Measurements from ENCODE around the gene SEC22A.
"Not testable (repeated sequence)": the region's sequence is repeated elsewhere in the genome, so short reads cannot be mapped to it uniquely, and the experiment has no call there.

The SEC22A gene

DNA sequence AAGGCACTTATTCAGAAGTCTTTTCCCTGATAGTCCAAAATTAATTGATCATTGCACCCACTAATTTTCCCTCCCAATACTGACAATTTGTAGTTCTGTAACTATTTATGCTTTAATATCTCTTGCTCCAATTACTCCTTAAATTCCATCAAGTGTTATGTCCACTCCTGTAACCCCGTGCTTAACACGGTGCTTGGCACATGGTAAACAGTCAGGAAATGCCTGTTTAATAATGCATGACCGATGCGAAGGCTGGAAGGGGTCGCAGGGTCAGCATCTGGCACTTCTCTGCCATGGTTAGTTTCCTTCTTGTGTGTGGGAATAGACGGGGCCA lies 553 bp upstream of the SEC22A start:
- TF ChIP-seq, protein P1, sequence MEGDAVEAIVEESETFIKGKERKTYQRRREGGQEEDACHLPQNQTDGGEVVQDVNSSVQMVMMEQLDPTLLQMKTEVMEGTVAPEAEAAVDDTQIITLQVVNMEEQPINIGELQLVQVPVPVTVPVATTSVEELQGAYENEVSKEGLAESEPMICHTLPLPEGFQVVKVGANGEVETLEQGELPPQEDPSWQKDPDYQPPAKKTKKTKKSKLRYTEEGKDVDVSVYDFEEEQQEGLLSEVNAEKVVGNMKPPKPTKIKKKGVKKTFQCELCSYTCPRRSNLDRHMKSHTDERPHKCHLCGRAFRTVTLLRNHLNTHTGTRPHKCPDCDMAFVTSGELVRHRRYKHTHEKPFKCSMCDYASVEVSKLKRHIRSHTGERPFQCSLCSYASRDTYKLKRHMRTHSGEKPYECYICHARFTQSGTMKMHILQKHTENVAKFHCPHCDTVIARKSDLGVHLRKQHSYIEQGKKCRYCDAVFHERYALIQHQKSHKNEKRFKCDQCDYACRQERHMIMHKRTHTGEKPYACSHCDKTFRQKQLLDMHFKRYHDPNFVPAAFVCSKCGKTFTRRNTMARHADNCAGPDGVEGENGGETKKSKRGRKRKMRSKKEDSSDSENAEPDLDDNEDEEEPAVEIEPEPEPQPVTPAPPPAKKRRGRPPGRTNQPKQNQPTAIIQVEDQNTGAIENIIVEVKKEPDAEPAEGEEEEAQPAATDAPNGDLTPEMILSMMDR (conservative IDR thresholded peaks at IDR 0.05; ENCODE audit: low read depth, low read length) = no peak
- no peak for DNase-seq (ENCODE audit: low read depth)
- H3K4me3 ChIP-seq (ENCODE audit: low read depth, low read length) = peak overlapping the region; percentile 96

DNA sequence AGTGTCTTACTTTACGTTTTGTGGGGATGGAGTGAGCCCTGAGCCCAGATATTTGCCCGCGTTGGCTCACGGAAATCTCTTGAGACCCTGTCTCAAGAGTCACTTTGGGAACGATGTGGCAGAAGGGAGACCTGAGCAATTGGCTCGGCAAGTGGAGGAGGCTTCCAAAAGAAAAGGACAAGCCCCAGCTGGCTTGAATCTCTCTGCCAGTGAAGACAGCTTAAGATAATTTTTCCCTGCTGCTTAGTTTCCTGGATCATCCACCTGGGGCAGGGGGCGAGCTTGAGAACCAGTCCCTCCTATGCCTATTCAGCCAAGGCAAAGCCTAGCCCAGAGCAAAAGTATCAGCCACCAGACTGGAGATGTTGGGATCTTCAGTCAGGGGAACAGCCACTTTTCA lies 708 bp downstream of the SEC22A start:
- H3K4me3 ChIP-seq (ENCODE audit: low read depth, low read length) = peak overlapping the region; percentile 96
- TF ChIP-seq, protein P1 (conservative IDR thresholded peaks at IDR 0.05; ENCODE audit: low read depth, low read length) = peak; percentile 34
- peak; percentile 22 for DNase-seq (ENCODE audit: low read depth)

DNA sequence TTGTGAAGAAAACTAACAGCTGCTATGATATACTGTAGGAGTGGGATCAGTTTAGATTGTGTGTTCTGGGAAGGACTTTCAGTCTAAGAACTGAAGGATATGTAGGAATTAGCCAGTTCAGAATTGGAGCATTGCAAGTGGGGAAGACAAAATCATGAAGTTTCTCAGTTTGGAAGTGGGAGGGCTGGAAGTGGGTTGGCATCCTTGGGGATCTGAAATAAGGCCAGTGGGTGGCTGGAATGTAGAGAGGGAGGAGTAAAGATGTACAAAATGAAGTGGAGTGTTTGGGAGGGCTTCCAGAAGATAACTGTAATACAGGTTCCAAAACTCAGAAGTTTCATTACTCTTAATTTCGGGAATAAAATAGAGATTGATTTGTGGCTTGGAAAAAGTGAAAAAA lies 17.2 kb downstream of the SEC22A start:
- no peak for DNase-seq (ENCODE audit: low read depth)
- no peak overlapping the region for H3K4me3 ChIP-seq (ENCODE audit: low read depth, low read length)
- TF ChIP-seq, protein P1 (conservative IDR thresholded peaks at IDR 0.05; ENCODE audit: low read depth, low read length) = no peak

DNA sequence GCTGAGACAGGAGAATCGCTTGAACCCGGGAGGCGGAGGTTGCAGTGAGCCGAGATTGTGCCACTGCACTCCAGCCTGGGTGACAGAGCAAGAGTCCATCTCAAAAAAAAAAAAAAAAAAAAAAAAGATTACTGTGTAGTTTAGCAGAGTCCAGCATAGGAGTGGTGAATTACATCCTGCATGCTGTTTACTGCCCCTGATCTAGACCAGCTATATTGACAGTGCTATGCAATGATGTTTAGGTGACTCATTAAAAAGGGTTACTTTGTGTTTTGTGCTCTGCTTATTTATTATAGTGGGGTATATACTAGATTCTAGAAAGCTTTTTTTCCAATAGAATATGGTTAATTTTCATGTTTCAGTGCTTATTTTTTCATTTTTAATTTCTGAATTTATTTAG lies 19.6 kb downstream of the SEC22A start:
- DNase-seq (ENCODE audit: low read depth); H3K4me3 ChIP-seq (ENCODE audit: low read depth, low read length): not testable (repeated sequence)

DNA sequence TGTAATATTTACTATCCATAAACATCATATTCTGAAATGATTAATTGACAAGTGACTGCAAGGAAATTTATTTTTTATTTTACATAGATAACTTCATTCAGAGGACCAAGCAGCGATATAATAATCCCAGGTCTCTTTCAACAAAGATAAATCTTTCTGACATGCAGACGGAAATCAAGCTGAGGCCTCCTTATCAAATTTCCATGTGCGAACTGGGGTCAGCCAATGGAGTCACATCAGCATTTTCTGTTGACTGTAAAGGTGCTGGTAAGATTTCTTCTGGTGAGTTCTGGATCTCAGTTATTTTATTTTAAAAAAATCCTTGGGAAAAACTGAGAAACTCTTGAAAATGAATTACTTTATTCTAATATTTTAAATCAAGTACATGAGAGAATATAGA lies 23.3 kb downstream of the SEC22A start:
- no peak overlapping the region for H3K4me3 ChIP-seq (ENCODE audit: low read depth, low read length)
- TF ChIP-seq, protein P1 (conservative IDR thresholded peaks at IDR 0.05; ENCODE audit: low read depth, low read length) = no peak
- no peak for DNase-seq (ENCODE audit: low read depth)

DNA sequence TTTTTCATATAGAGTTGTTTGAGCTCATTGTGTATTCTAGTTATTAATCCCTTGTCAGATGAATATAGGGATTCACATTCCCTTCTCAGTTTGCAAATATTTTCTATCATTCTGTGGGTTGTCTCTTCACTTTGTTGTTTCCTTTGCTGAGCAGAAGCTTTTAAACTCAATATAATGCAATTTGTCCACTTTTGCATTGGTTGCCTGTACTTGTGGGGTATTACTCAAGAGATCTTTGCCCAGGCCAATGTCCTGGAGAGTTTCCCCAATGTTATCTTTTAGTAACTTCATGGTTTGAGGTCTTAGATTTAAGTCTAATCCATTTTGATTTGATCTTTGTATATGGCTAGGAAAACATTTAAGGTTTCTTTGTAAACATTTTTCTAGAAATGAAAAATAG lies 24.8 kb downstream of the SEC22A start:
- TF ChIP-seq, protein P1 (conservative IDR thresholded peaks at IDR 0.05; ENCODE audit: low read depth, low read length) = no peak
- no peak for DNase-seq (ENCODE audit: low read depth)
- no peak overlapping the region for H3K4me3 ChIP-seq (ENCODE audit: low read depth, low read length)

DNA sequence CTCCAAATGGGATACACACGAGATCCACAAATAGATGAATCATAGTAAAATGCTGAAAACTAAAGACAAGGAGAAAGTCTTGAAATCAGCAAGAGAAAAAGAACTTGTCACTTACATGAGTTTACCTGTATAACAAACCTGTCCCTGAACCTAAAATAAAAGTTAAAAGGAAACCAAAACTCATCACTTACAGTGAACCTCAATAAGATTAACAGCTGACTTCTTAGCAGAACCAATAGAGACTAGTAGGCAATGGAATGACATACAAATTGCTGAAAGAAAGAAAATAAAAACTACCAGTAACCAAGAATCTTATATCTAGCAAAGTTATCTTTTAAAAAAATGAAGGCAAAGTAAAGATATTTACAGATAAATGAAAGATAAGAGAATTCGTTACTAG lies 27.4 kb downstream of the SEC22A start:
- H3K4me3 ChIP-seq (ENCODE audit: low read depth, low read length) = no peak overlapping the region
- TF ChIP-seq, protein P1 (conservative IDR thresholded peaks at IDR 0.05; ENCODE audit: low read depth, low read length) = no peak
- DNase-seq (ENCODE audit: low read depth) = peak; percentile 4

DNA sequence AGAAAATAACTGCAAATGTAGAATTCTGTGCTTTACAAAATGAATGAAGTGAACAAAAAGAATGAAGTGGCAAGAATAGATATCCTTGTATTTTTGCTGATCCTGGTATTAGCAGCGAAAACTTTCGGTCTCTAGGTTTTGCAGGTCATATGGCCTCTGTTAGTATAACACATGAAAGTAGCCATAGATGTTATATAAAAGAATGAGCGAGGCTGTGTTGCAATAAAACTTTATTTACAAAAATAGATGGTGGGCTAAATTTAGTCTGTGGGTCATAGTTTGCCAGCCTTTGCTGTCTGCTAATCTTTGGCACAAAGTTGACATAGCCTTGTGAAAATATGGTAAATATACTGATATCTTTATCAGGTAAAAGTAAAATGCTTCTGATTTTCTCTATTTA lies 35.2 kb downstream of the SEC22A start:
- TF ChIP-seq, protein P1 (conservative IDR thresholded peaks at IDR 0.05; ENCODE audit: low read depth, low read length) = no peak
- no peak for DNase-seq (ENCODE audit: low read depth)

DNA sequence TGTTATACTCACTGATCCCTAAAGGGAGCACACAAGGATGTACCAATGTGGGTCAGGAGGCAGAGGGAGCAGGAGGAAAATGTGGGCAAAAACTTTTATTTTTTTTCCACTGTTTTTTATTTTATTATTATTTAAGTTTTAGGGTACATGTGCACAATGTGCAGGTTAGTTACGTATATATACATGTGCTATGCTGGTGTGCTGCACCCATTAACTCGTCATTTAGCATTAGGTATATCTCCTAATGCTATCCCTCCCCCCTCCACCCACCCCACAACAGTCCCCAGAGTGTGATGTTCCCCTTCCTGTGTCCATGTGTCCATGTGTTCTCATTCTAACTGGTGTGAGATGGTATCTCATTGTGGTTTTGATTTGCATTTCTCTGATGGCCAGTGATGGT lies 37.4 kb downstream of the SEC22A start:
- DNase-seq (ENCODE audit: low read depth); H3K4me3 ChIP-seq (ENCODE audit: low read depth, low read length): not testable (repeated sequence)

More for the DNA sequence above, 35.2 kb downstream of the SEC22A start:
- no peak overlapping the region for H3K4me3 ChIP-seq (ENCODE audit: low read depth, low read length)

Measured in choroid plexus epithelial cell (primary cell).